Measurements from ENCODE around the gene STK17A.
"Not testable (repeated sequence)": the region's sequence is repeated elsewhere in the genome, so short reads cannot be mapped to it uniquely, and the experiment has no call there.

Gene STK17A

DNA sequence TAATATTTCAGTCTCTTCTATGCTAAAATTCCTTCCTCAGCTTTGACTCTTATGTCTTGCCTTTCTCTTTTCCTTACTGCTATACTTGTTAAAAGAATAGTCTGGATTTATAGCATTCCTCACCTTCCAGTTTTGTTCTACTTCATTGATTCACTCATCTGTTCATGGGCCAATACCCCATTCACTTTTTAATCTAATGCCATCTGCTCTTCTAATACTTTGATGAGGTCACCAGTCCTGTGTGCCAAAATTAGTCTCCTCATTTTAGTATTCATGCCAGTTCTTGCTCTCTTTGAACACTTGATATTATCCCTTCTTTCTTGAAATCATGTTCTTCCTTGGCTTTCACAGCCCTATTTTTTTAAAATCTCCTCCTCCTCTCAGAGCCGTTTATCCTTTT, 19.3 kb downstream of the STK17A start:
- no peak for DNase-seq

- no peak for DNase-seq
Measured at GRCh38 chr7:43604251-43604650, 21.3 kb downstream of the STK17A start.

DNA sequence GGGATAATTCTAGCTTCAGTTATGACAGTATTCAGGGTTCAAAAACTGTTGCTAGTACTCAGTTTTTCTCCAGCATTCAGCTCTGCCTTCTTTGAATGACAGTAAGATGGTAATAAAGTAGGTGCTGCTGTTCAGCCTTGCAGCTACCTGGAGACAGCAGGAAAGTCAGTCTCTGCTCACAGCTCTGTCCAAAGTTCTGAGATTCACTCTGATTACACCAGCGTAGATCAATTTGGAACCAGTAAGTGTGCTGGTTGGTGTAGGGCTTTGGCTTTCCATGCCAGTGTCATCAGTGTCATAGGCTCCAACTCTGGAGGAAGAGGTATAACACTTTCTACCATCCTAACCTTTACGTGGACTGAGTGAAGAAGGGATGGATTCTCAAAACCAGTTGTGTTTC, 26.2 kb downstream of the STK17A start:
- DNase-seq, result no peak

GRCh38 chr7:43612128-43612527, 29.2 kb downstream of the STK17A start:
- no peak for DNase-seq

- DNase-seq, result no peak
Measured at GRCh38 chr7:43612599-43613589, 30.0 kb downstream of the STK17A start.

DNA sequence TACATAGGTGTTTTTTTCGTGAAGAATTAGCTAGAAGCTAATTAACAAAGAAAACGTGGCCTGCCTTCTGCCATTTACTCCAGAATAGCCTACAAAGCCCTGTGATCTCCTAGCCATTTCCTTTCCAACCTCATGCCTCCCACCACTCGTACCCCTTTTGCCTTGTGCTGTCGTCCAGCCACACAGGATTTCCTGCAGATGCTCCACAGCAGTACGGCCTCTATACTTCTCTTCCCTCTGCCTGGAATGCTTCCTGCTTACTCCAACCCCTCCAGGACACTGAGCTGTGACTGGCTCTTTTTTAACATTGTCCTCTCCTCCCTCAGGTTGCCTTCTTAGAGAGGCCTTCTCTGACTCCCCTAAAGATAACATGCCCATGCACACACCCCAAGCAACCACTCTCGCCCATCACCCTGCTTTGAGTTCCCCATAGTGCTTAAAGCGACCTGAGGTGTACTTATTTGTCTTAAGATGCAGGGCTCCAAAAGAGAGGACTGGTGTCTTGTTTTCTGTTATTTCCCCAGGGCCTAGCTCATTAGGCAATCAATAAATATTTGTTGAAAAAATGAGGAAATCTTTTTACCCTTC, 32.7 kb downstream of the STK17A start:
- no peak for DNase-seq

DNA sequence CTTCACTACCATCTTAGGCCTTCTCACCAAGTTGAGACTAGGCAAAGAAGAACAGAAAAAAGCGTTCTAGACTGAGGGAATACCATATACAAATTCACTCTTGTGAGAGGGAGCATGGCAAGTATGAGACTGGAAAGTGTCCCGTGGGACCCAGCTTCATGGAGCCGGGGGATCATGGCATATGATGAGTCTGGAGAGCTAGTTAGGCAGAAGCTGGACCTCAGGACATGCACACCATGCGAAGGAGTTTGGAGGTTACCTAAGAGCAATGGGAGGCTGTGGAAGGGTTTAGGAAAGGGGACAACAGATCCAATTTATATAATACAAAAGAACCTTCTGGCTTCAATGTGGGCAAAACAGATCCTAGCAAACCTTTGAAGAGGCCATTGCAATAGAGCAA, 34.1 kb downstream of the STK17A start:
- DNase-seq, result no peak

DNA sequence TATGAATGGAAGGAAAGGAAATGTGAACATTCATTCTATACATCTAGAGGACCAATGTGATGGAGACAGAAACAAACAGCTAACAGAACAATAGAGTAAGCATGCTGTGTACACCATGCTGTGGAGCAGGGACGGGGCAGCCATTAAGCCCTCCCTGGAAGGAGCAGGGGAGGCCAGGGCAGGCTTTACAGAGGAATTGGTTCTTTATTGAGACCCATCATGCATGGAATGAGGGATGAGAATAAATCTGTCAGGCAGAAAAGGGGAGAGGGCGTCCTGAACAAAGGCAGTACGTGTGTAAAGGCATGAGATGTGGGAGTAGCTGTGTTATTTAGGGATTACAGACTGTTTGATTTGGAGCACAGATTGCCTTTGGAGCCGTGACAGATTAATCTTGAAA, 35.2 kb downstream of the STK17A start:
- DNase-seq, result no peak

- no peak for DNase-seq
Measured at GRCh38 chr7:43619213-43620012, 36.5 kb downstream of the STK17A start.

DNA sequence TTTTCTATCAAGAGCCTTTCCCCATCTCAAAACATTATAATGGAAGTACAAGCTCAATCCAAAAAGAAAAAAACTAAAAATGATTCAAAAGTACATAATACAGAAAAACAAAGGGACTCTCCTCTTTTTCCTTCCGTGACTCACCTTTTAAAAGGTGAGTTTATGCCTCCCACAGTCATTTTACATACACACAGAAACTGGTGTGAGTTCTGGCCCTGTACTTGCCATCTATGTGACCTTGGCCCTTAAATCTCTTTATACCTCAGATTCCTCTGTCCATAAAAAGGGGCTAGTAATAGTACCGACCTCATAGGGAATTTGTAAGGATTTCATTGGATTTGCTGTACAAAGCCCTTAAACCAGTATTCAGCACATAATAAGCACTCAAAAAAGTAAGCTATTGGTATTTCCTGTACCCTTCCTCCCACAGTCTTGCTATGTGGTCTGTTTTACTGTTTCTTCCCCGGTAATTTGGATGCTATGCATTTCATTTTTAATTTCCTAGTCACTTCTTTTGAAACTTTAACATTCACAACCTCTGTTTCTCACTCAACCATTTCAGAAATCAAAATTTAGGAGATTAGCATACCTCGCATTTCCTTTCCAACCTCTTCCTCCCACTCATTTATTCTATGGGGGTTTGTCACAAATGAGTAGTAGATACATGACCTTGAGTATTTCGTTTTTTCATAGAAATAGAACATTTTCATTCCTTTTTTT, 39.0 kb downstream of the STK17A start:
- no peak for DNase-seq

DNA sequence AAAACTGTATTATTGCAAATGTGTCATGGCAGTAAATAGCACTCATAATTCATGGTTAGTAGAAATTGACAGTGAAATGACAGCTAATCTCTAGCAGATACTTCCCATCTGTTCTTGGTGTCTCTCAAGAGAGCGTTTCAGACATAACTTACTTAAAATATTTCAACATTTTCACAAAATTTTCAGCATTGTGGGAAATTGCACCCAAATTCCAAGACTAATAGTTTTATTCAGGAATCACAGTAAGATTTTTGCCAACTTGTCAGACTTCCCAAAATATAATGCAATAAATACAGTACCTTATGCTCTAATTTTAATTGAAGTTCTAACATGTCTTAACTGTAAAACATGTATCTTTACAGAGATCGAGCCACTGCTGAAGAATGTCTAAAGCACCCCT, 41.2 kb downstream of the STK17A start:
- no peak for DNase-seq

DNA sequence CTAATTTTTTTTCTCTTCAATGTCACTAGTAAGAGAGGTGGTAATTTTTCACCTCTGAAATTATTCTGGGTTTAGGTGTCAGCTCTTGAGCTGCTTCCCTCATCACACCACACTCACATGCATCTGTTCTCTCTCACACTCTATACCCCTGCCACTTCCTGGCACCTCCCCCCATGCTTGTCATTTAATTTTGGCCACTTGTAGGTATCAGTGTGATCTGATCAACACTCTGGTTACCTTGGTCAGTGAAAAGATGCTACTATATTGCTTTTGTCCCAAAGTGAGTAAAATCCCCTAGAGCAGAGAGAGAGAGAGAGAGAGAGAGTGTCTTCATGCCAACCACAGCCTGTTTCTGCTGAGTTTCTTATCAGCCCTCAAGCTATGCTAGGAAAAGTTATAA, 42.5 kb downstream of the STK17A start:
- DNase-seq, result peak; percentile 63

DNA sequence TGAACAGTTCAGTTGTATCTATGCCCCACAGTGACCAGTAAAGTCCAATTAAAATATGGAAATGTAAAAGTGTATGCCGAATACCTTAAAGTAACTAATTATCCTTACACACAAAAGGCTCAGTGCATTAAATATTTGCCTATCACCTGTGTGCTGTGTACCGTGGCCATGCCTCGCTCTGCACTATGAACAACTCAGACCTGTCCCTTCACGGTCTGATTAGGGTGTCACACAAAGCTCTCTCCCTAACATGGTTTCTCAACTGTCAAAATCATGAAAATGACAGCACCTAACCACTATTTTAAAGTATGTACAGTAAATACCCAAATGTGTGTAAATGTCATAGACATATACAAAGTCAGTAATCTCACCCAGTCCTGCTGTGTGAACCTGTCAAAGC, 43.1 kb downstream of the STK17A start:
- DNase-seq, result no peak

DNA sequence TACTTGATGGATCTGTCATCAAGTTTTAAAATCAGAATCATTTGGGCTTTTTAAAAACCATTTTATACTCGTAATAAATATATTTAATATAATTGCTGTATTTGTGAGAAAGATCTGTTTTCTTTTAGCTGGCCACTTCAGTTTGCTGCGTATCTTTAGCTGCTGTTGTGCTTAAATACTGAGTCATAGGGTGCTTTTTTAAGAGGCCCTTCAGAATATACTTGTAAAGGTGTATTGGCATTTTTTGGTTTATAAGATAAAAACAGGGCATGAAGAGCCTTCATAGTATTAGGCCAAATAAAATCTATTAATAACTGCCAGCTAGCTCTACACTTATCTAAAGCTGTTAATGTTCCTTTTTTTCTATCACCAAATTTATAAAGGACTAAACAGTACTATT, 43.8 kb downstream of the STK17A start:
- no peak for DNase-seq

DNA sequence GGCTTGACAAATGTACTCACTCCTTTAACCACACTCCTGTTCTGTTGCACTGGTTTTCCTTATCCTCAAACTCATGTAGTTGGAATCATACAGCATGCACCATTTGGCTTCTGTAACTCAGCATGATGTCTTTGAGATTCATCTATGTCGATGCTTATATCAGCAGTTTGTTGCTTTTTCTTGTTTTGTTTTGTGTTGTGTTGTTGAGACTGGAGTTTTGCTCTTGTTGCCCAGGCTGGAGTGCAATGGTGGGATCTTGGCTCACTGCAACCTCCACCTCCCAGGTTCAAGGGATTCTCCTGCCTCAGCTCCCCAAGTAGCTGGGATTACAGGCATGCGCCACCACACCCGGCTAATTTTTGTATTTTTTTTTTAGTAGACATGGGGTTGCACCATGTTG, 44.9 kb downstream of the STK17A start:
- not testable (repeated sequence) for DNase-seq

DNA sequence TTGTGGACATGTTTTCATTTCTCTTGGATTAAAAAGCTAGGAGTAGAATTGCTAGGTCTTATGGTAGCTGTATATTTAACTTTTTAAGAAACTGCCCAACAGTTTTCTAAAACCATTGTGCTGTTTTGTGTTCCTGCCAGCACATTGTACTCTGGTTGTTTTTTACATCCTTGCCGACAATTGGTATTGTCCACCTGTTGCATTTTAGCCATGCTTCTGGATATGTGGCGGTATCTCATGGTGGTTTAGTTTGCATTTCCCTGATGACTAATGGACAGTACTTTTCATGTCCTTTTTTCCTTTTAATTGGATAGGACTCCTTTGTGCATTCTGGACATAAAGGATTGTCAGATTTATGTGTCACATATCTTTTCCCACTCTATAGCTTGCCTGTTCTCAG, 45.5 kb downstream of the STK17A start:
- no peak for DNase-seq

- no peak for DNase-seq
Measured at GRCh38 chr7:43629857-43630256, 46.9 kb downstream of the STK17A start.

DNA sequence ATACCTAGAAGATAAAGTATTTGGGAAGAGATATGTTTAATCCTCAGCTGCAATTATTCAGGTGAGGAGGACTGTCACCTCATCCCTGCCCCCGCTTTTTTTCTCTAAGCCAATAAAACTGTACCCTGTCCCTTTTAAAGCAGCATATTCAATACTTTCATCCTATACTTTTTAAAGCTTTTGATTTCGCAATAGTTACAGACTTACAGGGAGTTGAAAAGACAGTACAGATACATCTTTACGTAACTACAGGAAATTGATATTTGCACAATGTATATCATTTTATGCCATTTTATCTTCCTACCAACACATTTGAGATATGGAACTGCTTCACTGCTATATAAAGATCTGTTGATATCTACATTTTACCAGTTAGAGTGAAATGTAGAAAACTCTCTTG, 47.6 kb downstream of the STK17A start:
- DNase-seq, result no peak

DNA sequence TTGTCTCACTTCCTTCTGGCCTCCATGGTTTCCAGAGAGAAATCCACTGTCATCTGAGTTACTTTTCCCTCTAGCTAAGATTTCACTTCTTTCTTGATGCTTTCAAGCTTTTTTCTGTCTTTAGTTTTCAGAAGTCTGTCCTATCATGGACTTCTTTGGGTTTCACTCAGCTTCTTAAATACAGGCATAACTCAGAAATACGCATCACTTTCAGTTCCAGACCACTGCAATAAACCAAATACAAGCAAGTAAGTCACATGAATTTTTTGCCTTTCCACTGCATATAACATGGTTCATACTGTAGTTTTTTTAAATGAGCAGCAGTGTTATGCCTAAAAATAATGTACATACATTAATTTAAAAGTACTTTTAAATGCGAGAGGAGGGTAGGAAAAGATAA, 48.7 kb downstream of the STK17A start:
- DNase-seq, result no peak

- no peak for DNase-seq
Measured at GRCh38 chr7:43632746-43633145, 49.8 kb downstream of the STK17A start.

DNA sequence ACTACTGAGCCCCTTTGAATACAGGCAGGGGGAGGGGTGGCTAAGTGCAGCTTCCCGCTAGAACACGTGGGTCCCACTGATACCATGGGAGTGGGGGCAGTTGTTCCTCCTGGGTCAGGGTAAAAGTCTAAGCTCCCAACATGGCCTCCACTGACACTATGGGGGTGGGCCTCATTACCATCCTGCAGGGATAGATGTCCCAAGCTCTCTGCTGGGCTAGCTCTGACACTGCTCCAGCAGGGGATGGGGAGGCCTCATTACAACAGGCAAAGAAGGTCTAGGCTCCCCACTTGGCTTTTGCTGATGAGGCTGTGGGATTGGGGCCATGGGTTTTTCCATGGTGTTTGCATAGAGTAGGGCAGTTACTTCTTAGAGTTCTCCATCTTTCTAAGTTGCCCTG, 51.5 kb downstream of the STK17A start:
- DNase-seq, result no peak

DNA sequence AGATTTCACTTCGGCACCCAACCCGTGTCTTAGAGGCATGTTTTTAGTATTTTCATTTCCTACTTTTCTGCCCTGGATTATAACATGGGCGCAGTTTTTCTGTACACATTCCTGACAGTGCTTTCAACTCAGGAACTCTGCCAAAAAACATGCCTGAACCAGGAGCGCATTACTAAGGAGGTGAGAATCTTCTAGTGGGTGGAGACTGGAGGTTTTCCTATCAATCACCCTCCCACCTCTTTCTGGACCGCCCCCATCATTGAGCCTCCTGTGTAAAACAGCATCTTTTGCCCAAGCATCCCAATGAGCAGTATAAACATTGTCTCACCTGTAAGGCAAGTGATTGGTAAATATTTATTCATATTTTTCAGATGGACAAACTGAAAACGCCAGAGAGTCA, 53.2 kb downstream of the STK17A start:
- DNase-seq, result no peak
